ENCODE results near the gene CBX3.

Gene CBX3

DNA sequence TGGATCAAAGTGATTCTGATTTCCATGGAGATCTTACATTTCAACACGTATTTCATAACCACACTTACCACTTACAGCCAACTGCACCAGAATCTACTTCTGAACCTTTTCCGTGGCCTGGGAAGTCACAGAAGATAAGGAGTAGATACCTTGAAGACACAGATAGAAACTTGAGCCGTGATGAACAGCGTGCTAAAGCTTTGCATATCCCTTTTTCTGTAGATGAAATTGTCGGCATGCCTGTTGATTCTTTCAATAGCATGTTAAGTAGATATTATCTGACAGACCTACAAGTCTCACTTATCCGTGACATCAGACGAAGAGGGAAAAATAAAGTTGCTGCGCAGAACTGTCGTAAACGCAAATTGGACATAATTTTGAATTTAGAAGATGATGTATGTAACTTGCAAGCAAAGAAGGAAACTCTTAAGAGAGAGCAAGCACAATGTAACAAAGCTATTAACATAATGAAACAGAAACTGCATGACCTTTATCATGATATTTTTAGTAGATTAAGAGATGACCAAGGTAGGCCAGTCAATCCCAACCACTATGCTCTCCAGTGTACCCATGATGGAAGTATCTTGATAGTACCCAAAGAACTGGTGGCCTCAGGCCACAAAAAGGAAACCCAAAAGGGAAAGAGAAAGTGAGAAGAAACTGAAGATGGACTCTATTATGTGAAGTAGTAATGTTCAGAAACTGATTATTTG lies 16.3 kb upstream of the CBX3 start:
- H3K4me3 ChIP-seq (ENCODE audit: low read depth, low read length): no peak overlapping the region
- TF ChIP-seq, protein P1, sequence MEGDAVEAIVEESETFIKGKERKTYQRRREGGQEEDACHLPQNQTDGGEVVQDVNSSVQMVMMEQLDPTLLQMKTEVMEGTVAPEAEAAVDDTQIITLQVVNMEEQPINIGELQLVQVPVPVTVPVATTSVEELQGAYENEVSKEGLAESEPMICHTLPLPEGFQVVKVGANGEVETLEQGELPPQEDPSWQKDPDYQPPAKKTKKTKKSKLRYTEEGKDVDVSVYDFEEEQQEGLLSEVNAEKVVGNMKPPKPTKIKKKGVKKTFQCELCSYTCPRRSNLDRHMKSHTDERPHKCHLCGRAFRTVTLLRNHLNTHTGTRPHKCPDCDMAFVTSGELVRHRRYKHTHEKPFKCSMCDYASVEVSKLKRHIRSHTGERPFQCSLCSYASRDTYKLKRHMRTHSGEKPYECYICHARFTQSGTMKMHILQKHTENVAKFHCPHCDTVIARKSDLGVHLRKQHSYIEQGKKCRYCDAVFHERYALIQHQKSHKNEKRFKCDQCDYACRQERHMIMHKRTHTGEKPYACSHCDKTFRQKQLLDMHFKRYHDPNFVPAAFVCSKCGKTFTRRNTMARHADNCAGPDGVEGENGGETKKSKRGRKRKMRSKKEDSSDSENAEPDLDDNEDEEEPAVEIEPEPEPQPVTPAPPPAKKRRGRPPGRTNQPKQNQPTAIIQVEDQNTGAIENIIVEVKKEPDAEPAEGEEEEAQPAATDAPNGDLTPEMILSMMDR (conservative IDR thresholded peaks at IDR 0.05; ENCODE audit: low read depth, low read length): no peak
- no peak for DNase-seq (ENCODE audit: low read depth)

DNA sequence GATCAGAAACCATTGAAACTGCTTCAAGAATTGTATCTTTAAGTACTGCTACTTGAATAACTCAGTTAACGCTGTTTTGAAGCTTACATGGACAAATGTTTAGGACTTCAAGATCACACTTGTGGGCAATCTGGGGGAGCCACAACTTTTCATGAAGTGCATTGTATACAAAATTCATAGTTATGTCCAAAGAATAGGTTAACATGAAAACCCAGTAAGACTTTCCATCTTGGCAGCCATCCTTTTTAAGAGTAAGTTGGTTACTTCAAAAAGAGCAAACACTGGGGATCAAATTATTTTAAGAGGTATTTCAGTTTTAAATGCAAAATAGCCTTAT lies 15.7 kb upstream of the CBX3 start:
- no peak overlapping the region for H3K4me3 ChIP-seq (ENCODE audit: low read depth, low read length)
- TF ChIP-seq, protein P1 (conservative IDR thresholded peaks at IDR 0.05; ENCODE audit: low read depth, low read length): no peak
- DNase-seq (ENCODE audit: low read depth): no peak

DNA sequence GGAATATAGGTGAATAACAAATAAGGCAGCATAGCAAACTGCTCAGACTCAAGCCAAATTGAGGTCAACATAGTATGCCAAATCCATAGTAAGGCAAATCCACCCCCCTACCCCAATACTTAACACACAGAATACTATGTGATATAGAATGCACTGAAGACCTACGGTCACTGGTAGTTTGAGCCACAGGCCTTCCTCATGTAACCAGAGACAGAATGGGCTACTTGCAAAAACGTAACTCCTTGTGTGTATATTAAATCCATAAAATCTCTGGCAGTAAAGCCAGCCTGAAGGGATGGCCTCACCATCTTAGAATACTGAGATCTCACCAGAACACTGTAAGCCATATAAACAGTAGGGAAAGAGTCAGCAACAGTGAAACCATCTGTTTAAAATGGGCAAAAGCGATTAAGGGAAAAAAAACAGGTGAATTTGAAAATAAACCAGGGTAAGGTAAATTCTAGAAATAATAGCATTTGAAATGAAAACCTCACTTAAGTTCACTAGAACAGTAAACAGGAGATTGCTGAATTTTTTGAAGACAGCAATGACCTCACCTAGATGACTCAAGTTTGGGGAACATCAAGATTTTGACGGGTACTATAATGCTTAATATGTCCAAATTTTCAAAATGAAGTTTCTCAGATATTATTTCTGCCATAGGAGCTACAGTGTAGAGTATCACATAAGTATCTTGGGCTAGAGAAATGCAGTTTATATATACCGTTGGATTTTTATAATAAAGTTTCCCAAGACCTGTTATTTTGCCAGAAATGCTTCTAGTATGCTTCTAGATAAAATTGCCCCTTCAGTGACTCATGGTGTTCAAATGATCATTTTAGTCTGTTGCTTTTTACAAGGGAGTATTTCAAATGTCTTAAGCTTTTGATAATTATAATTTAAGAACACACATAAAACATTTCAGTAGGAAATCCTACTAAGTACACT lies 14.9 kb upstream of the CBX3 start:
- no peak overlapping the region for H3K4me3 ChIP-seq (ENCODE audit: low read depth, low read length)
- DNase-seq (ENCODE audit: low read depth): no peak
- TF ChIP-seq, protein P1 (conservative IDR thresholded peaks at IDR 0.05; ENCODE audit: low read depth, low read length): no peak

DNA sequence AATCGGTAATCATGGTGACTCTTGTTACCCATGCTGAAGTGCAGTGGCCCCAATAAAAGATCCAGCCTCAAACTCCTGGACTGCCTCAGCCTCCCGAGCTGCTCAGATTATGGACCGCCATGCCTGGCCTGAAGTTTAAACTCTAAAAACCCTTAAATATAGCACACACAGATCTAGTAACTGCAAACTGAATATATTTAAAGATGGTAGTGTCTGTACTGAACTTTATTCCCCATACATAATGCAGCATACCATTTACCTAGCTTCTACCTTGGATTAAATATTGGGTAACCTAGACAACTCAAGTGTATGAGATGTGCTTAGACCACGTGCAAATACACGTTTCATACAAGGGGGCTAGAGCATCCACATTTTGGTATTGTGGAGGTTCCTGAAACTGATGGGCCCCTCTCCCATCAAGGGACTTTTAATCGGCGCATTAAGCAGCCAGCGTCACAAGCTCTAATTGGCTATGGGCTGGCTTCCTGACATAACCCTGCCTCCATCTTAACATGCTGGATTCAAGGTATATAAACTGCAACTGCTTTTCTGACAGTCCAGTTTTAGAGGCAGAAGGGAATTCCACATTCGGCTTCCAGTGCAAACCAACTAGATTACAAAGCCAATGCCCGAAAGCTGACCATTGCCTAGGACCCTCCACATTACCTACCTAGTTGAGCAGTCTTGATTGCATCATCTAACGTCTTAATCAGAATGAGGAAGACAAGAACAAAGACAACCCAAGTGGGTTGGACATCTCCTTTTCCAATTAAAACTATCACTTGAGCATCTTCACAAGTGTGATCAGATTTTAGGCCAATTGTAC lies 14.0 kb upstream of the CBX3 start:
- DNase-seq (ENCODE audit: low read depth): no peak
- TF ChIP-seq, protein P1 (conservative IDR thresholded peaks at IDR 0.05; ENCODE audit: low read depth, low read length): no peak
- no peak overlapping the region for H3K4me3 ChIP-seq (ENCODE audit: low read depth, low read length)

DNA sequence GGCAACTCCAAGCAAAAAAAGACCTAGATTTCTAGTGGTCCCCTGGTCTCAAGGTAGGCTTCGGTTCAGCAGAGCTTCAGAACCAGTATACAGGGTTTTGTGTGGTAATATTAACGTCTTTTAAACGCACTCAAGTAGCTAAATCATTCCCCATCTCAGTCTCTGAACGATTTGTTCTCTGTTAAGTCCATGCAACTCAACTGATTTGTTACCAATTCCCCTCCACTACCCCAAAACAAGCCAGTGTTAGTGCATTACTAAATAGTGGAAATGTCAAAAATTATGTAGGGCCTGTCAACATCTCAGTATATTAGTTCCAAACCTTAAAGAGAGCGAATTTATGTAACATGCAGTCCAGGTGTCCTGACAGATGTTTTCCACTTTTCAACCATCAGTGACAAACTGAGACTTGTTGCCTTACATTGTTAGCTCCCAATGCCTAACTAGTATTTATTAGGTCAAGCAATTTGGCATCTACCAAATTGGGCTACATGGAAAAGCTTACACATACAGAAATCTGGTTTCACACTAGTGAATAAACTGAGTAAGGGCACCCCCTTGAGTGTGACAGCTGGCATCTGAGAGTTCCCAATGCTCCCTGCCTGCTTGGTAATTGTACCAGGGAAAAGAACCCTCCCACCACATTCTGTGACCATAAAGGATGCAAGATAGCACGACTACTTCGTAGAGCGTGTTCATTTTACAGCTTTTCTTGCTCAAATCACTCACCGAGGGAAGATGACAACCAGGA lies 13.2 kb upstream of the CBX3 start:
- no peak overlapping the region for H3K4me3 ChIP-seq (ENCODE audit: low read depth, low read length)
- TF ChIP-seq, protein P1 (conservative IDR thresholded peaks at IDR 0.05; ENCODE audit: low read depth, low read length): no peak
- DNase-seq (ENCODE audit: low read depth): no peak

DNA sequence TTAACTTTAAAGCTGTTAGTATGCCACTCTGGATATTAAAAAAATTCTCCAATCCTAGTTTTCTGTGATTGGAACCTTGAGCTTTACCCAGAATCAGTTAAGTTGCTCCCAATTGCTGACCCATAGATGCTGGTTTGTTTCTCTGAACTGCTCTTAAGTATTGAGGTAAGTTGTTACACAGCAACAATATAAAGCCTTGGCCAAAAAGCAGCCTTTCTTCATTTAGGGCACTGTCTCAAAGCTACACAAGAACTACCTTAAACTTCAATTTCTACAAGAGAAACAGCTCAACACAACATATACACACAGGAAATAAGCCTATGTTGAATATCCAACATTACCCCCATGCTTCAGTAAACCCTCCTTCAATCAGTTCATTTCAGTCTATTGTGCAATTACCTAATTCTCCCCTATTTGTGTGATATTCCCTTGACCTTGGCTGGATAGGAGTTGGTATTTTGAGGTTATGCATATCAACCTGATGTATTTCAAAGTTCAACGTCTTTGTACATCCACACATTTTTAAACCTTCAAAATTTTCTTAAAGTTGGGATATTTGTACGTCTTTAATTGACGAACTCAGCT lies 12.5 kb upstream of the CBX3 start:
- DNase-seq (ENCODE audit: low read depth): no peak
- H3K4me3 ChIP-seq (ENCODE audit: low read depth, low read length): no peak overlapping the region
- TF ChIP-seq, protein P1 (conservative IDR thresholded peaks at IDR 0.05; ENCODE audit: low read depth, low read length): no peak

Measured in choroid plexus epithelial cell (primary cell).